ENCODE data around the gene TMED8. TPM values are rescaled to one million over a fixed set of nuclear protein-coding genes. Genes with fewer than 3 reads are reported as not detected.

TMED8 gene
- total RNA-seq, 1 experiment from 2014 or later = 21.2 TPM

GRCh38 chr14:77329872-77330271 is 47.0 kb downstream of the TMED8 start:
- no peak for ATAC-seq
- H3K79me2 ChIP-seq (ENCODE audit: insufficient read depth, low read length) = no peaks in the 10 kb centered on the region
- no peaks in the 10 kb centered on the region for H3K36me3 ChIP-seq (ENCODE audit: control insufficient read depth in 1 of 2, insufficient read depth in 2 of 2, low read length in 2 of 2)
- no peaks in the 10 kb centered on the region for H3K9me3 ChIP-seq (ENCODE audit: control insufficient read depth in 1 of 2, insufficient read depth in 1 of 2, low read depth in 1 of 2, low read length in 2 of 2)
- intact Hi-C loops (cut with micrococcal nuclease) = no loop called here
- no peaks in the 10 kb centered on the region for H3K9me2 ChIP-seq (ENCODE audit: insufficient read depth)
- CTCF ChIA-PET = interaction anchor here (1.6 kb wide), 1 partner anchor 9 kb away, joined by 5 read pairs; the partner anchor contains the start of genes GSTZ1 and POMT2
- no TSS peak for BruUV-seq (replicated peaks)
- RAD21 ChIA-PET (ENCODE audit: low non-redundant PET in 1 of 2, low total read pairs in 2 of 2, uncharacterized antibody in 2 of 2, unreplicated experiment in 2 of 2) = no interaction called here
- POLR2A ChIA-PET = no interaction called here
- no peaks in the 10 kb centered on the region for H4K20me1 ChIP-seq (ENCODE audit: insufficient read depth)
- no peak for DNase-seq (ENCODE audit: low read depth, low spot score)
- H3K4me2 ChIP-seq (ENCODE audit: low read length) = no peak overlapping the region
- H2AFZ ChIP-seq (ENCODE audit: low read depth, low read length, poor library complexity, severe bottlenecking) = no peak overlapping the region
- H3K9ac ChIP-seq (ENCODE audit: low read length) = no peak overlapping the region
- TF ChIP-seq POLR2A (IDR thresholded peaks at IDR 0.05; ENCODE audit: borderline replicate concordance, extremely low read depth, insufficient read depth, insufficient read length) (no peak), ZFX (IDR thresholded peaks at IDR 0.05) (no peak), POLR2AphosphoS5 (IDR thresholded peaks at IDR 0.05; ENCODE audit: low read depth, low read length) (no peak), ATF3 (IDR thresholded peaks at IDR 0.05) (no peak), JUND (IDR thresholded peaks at IDR 0.05) (no peak), CBX3 (IDR thresholded peaks at IDR 0.05; ENCODE audit: low read depth) (no peak)
- no peaks in the 10 kb centered on the region for H3K27me3 ChIP-seq (ENCODE audit: insufficient read depth, low read length)
- no peak overlapping the region for H3K27ac ChIP-seq (ENCODE audit: low read depth, low read length)
- H3K4me3 ChIP-seq (replicated peaks in 1 of 2; ENCODE audit: low read depth in 1 of 2, low read length in 2 of 2) = no peak overlapping the region
- H3K4me1 ChIP-seq (ENCODE audit: control insufficient read depth in 1 of 2, insufficient read depth in 2 of 2, low read length in 2 of 2) = no peaks in the 10 kb centered on the region

- RAD21 ChIA-PET (ENCODE audit: low non-redundant PET in 1 of 2, low total read pairs in 2 of 2, uncharacterized antibody in 2 of 2, unreplicated experiment in 2 of 2) = no interaction called here
- no TSS peak for BruUV-seq (replicated peaks)
These were observed 49.8 kb downstream of the TMED8 start for GRCh38 chr14:77327111-77327510.

More at GRCh38 chr14:77327111-77327510, 49.8 kb downstream of the TMED8 start:
- Histone ChIP-seq H3K9me3 (ENCODE audit: control insufficient read depth in 1 of 2, insufficient read depth in 1 of 2, low read depth in 1 of 2, low read length in 2 of 2) (no peaks in the 10 kb centered on the region), H3K4me2 (ENCODE audit: low read length) (no peak overlapping the region), H3K4me1 (ENCODE audit: control insufficient read depth in 1 of 2, insufficient read depth in 2 of 2, low read length in 2 of 2) (peaks cover 6% of the 10 kb centered on the region in 2 experiments; a peak in 3 of 4 replicates), H2AFZ (ENCODE audit: low read depth, low read length, poor library complexity, severe bottlenecking) (no peak overlapping the region), H3K36me3 (ENCODE audit: control insufficient read depth in 1 of 2, insufficient read depth in 2 of 2, low read length in 2 of 2) (no peaks in the 10 kb centered on the region), H4K20me1 (ENCODE audit: insufficient read depth) (no peaks in the 10 kb centered on the region), H3K27ac (ENCODE audit: low read depth, low read length) (no peak overlapping the region), H3K4me3 (replicated peaks in 1 of 2; ENCODE audit: low read depth in 1 of 2, low read length in 2 of 2) (no peak overlapping the region), H3K27me3 (ENCODE audit: insufficient read depth, low read length) (no peaks in the 10 kb centered on the region), H3K9me2 (ENCODE audit: insufficient read depth) (no peaks in the 10 kb centered on the region), H3K9ac (ENCODE audit: low read length) (no peak overlapping the region), H3K79me2 (ENCODE audit: insufficient read depth, low read length) (peaks cover 1% of the 10 kb centered on the region; the same call in 1 of the 2 replicates)
- ChIA-PET POLR2A (no interaction called here), CTCF (no interaction called here)
- DNase-seq (ENCODE audit: low read depth, low spot score) (no peak), ATAC-seq (no peak)
- intact Hi-C loops (cut with micrococcal nuclease) = no loop called here
- TF ChIP-seq EZH2 (IDR thresholded peaks at IDR 0.05) (no peak), ELF1 (IDR thresholded peaks at IDR 0.05; ENCODE audit: borderline replicate concordance, low read depth) (no peak), CEBPB (IDR thresholded peaks at IDR 0.05; ENCODE audit: low read depth) (no peak), ZBTB33 (IDR thresholded peaks at IDR 0.05; ENCODE audit: extremely low read depth, insufficient replicate concordance, low read length) (no peak)

Measured in HCT116 (cell line).